Upper lobe of left lung (tissue), 4 donors: ENCODE data around the gene PKD2.

Source experiments
- EP300 ChIP-seq, 4 donors: sonication (generic); formaldehyde crosslinking; IDR thresholded peaks; one replicate each; pipeline ENCODE4 v1.5.1; 2017; ENCODE audit warnings: antibody characterized with exemption in 4 of 4, control low read depth in 2 of 4
- POLR2A ChIP-seq, 4 donors: fragments of 450-650 bp; IDR thresholded peaks; one replicate each; pipeline ENCODE4 v1.5.1; 2016 to 2017; ENCODE audit warnings: antibody characterized with exemption in 4 of 4, mild to moderate bottlenecking in 2 of 4
- POLR2AphosphoS5 ChIP-seq, 2 donors: sonication (generic); formaldehyde crosslinking; IDR thresholded peaks; one replicate each; pipeline ENCODE4 v1.5.1; 2017; ENCODE audit warnings: antibody characterized with exemption in 2 of 2
- TF ChIP-seq, protein P1 (sequence below), 6 experiments: fragments of 450-650 bp in 4 of 6; fragments of 200-600 bp in 2 of 6; sonication (generic) in 2 of 6; IDR thresholded peaks; one replicate each; pipeline ENCODE4 v1.5.1; 2016 to 2019; ENCODE audit warnings: antibody characterized with exemption in 6 of 6

DNA sequence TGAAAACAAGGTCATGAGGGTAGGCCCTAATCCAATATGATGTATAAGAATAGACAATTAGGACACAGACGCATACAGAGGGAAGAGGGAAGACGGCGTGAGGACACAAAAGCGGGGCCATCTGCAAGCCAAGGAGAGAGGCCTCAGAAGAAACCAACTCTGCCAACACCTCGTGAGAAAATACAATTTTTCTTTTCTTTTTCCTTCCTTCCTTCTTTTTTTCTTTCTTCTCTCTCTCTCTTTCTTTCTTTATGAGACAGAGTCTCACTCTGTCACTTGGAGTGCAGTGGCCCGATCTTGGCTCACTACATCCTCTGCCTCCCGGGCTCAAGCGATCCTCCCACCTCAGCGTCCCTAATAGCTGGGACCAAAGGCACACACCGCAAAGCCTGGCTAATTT is 1.5 kb upstream of the PKD2 start:
- TF ChIP-seq, protein P1, sequence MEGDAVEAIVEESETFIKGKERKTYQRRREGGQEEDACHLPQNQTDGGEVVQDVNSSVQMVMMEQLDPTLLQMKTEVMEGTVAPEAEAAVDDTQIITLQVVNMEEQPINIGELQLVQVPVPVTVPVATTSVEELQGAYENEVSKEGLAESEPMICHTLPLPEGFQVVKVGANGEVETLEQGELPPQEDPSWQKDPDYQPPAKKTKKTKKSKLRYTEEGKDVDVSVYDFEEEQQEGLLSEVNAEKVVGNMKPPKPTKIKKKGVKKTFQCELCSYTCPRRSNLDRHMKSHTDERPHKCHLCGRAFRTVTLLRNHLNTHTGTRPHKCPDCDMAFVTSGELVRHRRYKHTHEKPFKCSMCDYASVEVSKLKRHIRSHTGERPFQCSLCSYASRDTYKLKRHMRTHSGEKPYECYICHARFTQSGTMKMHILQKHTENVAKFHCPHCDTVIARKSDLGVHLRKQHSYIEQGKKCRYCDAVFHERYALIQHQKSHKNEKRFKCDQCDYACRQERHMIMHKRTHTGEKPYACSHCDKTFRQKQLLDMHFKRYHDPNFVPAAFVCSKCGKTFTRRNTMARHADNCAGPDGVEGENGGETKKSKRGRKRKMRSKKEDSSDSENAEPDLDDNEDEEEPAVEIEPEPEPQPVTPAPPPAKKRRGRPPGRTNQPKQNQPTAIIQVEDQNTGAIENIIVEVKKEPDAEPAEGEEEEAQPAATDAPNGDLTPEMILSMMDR (IDR thresholded peaks at IDR 0.05) = no peak
- no peak for TF ChIP-seq POLR2AphosphoS5 (IDR thresholded peaks at IDR 0.05)
- no peak for TF ChIP-seq POLR2A (IDR thresholded peaks at IDR 0.05)
- no peak for TF ChIP-seq EP300 (IDR thresholded peaks at IDR 0.05)
